Measurements from ENCODE around the gene SFT2D1.
"Not testable (repeated sequence)": the region's sequence is repeated elsewhere in the genome, so short reads cannot be mapped to it uniquely, and the experiment has no call there.

The SFT2D1 gene

DNA sequence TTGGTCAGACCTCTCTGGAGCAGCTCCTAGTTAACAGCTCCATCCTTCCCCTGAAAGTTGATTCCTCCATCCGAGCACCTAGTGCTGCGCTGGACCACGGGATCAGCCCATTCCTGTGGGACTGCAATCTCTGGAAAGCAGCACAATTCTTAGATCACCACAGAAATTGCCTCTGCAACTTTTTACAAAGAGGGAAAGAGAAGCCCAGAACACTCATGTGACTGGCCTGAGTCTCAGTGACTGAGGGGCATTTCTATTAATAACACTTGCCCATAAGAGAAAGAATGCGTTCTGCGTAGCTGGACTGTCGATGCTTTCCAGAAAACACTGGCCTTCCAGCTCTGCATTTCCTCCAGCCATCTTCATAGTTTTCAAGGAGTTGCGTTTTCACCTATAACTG is 22.1 kb upstream of the SFT2D1 start:
- no peak overlapping the region for H3K4me3 ChIP-seq (ENCODE audit: control insufficient read depth, low read depth, low read length)
- TF ChIP-seq, protein P1, sequence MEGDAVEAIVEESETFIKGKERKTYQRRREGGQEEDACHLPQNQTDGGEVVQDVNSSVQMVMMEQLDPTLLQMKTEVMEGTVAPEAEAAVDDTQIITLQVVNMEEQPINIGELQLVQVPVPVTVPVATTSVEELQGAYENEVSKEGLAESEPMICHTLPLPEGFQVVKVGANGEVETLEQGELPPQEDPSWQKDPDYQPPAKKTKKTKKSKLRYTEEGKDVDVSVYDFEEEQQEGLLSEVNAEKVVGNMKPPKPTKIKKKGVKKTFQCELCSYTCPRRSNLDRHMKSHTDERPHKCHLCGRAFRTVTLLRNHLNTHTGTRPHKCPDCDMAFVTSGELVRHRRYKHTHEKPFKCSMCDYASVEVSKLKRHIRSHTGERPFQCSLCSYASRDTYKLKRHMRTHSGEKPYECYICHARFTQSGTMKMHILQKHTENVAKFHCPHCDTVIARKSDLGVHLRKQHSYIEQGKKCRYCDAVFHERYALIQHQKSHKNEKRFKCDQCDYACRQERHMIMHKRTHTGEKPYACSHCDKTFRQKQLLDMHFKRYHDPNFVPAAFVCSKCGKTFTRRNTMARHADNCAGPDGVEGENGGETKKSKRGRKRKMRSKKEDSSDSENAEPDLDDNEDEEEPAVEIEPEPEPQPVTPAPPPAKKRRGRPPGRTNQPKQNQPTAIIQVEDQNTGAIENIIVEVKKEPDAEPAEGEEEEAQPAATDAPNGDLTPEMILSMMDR (conservative IDR thresholded peaks at IDR 0.05; ENCODE audit: control insufficient read depth, insufficient read depth, low read depth, low read length) = no peak
- DNase-seq (ENCODE audit: low read depth) = no peak

DNA sequence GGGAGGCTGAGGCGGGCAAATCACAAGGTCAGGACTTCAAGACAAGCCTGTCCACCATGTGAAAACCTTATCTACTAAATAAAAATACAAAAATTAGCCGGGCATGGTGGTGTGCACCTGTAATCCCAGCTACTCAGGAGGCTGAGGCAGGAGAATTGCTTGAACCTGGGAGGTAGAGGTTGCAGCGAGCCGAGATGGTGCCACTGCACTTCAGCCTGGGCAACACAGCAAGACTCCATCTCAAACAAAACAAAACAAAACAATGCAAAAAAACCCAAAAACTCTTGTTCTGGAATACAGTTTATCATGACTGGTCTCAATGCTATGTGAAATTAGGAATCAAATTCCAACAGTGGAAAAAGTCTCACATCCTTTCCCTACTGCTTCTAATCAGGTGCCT is 20.1 kb upstream of the SFT2D1 start:
- not testable (repeated sequence) for DNase-seq (ENCODE audit: low read depth); H3K4me3 ChIP-seq (ENCODE audit: control insufficient read depth, low read depth, low read length)

DNA sequence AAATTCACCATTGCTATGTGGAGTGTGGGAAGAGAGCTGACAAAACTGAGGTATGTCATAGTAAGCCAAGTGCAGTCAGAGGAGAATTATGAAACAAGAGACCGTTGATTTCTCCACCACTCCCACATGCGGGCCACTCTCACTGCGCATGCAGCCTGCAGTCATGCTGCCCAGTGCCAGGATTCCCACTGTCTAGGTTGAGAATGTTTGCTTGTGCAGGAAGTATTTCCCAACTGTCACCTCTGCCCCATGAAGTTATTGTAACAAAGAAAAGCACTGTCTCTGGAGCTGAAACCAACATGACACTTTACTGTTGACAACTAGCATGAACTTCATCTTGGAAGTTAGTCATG is 18.7 kb upstream of the SFT2D1 start:
- H3K4me3 ChIP-seq (ENCODE audit: control insufficient read depth, low read depth, low read length) = no peak overlapping the region
- peak; percentile 68 for DNase-seq (ENCODE audit: low read depth)

DNA sequence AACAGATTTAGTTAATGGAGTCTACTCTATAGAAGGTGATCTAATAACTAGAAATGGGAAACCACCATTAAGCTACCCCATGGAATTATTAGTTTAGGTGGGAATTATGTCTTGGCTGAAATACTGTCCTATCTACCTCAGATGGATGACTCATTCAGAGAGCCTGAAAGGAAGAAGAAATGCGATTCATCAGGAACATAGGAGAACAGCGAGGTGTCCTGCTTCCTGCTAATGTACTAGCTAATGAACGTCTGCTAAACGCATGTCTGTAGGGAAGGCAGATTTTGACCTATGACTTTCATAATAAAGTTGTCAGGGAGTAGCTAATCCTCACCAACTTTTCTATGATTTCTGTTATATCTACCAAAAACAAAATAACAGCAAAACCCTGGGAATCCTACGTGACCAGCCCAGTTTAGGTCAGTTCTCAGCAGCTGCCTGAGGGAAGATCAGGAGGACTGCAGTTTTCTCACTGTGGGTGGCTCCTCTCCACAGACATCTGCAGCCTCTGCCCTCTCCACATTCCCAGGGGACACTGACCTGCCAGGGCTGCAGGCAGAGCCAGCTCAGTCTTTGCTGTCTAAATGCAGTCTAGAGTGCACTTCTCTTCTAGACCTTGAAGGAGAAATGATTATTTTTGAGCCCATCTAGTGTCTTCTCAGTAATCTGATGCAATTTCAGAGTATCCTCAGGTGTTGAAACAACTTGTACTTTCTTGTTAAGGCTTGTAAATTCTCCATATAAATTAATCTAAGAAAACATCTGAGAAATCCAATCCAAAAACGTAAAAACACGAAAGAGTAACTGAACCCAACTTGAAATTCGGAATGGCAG is 18.1 kb upstream of the SFT2D1 start:
- DNase-seq (ENCODE audit: low read depth) = peak; percentile 58
- TF ChIP-seq, protein P1 (conservative IDR thresholded peaks at IDR 0.05; ENCODE audit: control insufficient read depth, insufficient read depth, low read depth, low read length) = no peak
- H3K4me3 ChIP-seq (ENCODE audit: control insufficient read depth, low read depth, low read length) = no peak overlapping the region

More for the DNA sequence above, 18.7 kb upstream of the SFT2D1 start:
- TF ChIP-seq, protein P1 (conservative IDR thresholded peaks at IDR 0.05; ENCODE audit: control insufficient read depth, insufficient read depth, low read depth, low read length) = no peak

DNA sequence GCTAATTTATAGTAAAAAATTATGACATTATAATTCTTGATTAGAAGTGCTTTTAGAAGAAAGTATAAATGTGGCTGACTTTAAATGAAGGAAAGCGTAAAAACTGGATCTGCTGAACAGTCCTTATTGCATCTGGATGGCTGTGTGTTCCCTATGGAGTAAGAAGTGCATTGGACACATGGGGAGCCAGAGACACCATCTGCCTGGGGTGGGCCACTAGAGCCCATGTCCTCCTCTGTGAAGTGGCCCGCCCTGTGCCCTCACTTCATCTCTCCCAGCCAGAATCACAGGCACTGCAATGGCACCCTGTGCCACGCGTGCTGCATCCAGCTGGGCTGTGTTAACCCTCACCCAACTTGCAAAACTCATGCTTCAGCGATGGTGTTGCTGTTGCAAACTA is 13.2 kb upstream of the SFT2D1 start:
- TF ChIP-seq, protein P1 (conservative IDR thresholded peaks at IDR 0.05; ENCODE audit: control insufficient read depth, insufficient read depth, low read depth, low read length) = no peak
- no peak for DNase-seq (ENCODE audit: low read depth)
- no peak overlapping the region for H3K4me3 ChIP-seq (ENCODE audit: control insufficient read depth, low read depth, low read length)

DNA sequence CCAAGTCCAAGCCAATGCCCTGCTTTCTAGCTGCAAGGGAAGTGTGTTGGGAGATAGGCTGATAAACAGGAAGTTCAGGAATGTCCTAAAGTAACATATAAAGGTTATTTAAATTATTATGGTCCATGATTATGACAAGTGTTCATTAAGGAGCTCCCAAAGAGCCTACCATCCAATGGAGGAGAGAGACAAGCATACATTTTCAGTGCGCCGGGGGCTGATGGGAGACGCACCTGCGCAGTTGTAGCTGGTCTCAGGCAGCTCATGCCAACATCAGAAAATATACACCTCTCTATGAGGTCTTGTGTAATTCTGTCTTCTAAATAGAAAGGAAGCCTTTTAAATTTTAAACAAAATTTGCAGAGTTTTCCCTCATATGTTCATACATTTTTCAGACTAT is 12.6 kb upstream of the SFT2D1 start:
- H3K4me3 ChIP-seq (ENCODE audit: control insufficient read depth, low read depth, low read length) = no peak overlapping the region
- TF ChIP-seq, protein P1 (conservative IDR thresholded peaks at IDR 0.05; ENCODE audit: control insufficient read depth, insufficient read depth, low read depth, low read length) = no peak
- no peak for DNase-seq (ENCODE audit: low read depth)

DNA sequence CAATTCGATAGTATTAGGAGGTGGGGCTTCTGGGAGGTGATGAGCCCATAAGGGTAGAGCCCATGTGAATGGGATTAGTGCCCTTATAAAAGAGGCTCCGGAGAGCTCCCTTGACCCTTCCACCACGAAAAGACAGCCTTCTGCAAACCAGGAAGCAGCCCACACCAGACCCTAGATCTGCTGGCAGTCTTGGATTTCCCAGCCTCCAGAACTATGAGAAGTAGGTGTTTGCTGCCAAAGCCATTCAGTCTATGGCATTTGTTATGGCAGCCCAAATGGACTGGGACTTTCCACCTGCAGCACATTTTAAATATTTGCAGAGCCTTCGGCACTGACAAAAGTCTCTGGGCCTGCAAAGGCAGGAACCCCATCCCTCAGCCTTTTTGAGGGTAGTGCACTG is 11.8 kb upstream of the SFT2D1 start:
- DNase-seq (ENCODE audit: low read depth) = no peak
- TF ChIP-seq, protein P1 (conservative IDR thresholded peaks at IDR 0.05; ENCODE audit: control insufficient read depth, insufficient read depth, low read depth, low read length) = no peak
- no peak overlapping the region for H3K4me3 ChIP-seq (ENCODE audit: control insufficient read depth, low read depth, low read length)
